ENCODE results near the gene DZIP1.

The DZIP1 gene

DNA sequence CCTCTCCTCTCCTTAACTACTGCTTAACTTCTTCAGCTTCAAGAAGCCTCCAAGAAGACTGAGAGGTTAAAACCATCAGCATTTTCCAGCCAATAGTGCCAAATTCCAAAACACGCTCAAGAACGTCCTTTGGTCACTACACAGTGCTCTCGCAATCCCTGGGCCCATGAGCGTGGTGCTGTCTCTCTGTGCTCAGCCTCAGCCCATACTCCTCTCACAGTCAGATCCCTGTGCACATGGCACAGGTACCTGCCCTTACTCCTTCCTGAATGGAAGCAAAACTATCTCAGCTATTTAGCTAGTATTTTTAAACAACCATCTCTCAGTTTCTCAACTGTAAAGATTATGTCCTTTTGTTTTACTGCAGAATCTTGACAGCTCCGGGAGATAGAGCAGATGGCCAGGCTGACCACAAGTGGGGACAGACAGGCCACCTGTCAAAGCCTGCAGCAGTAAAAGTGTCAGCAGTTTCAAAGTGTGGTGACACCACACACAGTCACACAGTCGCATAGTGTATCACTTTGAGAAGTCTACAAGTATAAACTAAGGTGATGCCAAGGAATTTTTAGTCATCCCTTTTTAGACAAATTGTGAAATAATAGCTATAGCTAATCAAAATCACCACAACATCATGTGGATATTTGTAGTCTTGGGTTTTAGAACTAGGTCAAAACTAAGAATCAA is 35.7 kb downstream of the DZIP1 start:
- no peak for TF ChIP-seq SIN3A (IDR thresholded peaks at IDR 0.05; ENCODE audit: borderline replicate concordance, insufficient read depth, low read length)
- TF ChIP-seq, protein P1, sequence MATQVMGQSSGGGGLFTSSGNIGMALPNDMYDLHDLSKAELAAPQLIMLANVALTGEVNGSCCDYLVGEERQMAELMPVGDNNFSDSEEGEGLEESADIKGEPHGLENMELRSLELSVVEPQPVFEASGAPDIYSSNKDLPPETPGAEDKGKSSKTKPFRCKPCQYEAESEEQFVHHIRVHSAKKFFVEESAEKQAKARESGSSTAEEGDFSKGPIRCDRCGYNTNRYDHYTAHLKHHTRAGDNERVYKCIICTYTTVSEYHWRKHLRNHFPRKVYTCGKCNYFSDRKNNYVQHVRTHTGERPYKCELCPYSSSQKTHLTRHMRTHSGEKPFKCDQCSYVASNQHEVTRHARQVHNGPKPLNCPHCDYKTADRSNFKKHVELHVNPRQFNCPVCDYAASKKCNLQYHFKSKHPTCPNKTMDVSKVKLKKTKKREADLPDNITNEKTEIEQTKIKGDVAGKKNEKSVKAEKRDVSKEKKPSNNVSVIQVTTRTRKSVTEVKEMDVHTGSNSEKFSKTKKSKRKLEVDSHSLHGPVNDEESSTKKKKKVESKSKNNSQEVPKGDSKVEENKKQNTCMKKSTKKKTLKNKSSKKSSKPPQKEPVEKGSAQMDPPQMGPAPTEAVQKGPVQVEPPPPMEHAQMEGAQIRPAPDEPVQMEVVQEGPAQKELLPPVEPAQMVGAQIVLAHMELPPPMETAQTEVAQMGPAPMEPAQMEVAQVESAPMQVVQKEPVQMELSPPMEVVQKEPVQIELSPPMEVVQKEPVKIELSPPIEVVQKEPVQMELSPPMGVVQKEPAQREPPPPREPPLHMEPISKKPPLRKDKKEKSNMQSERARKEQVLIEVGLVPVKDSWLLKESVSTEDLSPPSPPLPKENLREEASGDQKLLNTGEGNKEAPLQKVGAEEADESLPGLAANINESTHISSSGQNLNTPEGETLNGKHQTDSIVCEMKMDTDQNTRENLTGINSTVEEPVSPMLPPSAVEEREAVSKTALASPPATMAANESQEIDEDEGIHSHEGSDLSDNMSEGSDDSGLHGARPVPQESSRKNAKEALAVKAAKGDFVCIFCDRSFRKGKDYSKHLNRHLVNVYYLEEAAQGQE (IDR thresholded peaks at IDR 0.05; ENCODE audit: insufficient read depth in 1 of 2, low read depth in 2 of 2, low read length in 2 of 2): no peak
- TF ChIP-seq POLR2AphosphoS5 (IDR thresholded peaks at IDR 0.05; ENCODE audit: low read depth, low read length): no peak
- TF ChIP-seq TAF1 (IDR thresholded peaks at IDR 0.05; ENCODE audit: borderline replicate concordance, insufficient read depth, low read length): no peak
- TF ChIP-seq FOXP2 (optimal IDR thresholded peaks at IDR 0.05; ENCODE audit: borderline replicate concordance, extremely low read depth, extremely low read length, insufficient read depth): no peak

DNA sequence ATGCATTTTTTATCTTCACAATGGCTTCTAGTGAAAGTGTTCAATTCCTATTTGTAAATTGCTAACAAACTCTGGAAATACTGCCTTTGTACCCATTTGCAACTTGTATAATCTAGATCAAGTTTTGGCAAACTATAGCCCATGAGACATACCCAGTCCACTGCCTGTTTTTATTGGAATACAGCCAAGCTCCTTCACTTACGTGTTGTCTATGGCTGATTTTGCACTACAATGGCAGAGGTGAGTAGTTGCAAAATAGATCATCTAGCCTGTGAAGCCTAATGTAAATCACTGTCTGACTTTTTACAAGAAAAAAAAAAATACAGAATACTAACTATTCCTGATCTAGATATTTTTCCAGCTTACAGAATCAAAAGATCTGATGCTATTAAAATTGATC is 37.1 kb downstream of the DZIP1 start:
- no peak for TF ChIP-seq TAF1 (IDR thresholded peaks at IDR 0.05; ENCODE audit: borderline replicate concordance, insufficient read depth, low read length)
- no peak for TF ChIP-seq FOXP2 (optimal IDR thresholded peaks at IDR 0.05; ENCODE audit: borderline replicate concordance, extremely low read depth, extremely low read length, insufficient read depth)
- TF ChIP-seq SIN3A (IDR thresholded peaks at IDR 0.05; ENCODE audit: borderline replicate concordance, insufficient read depth, low read length): no peak
- TF ChIP-seq, protein P1 (IDR thresholded peaks at IDR 0.05; ENCODE audit: insufficient read depth in 1 of 2, low read depth in 2 of 2, low read length in 2 of 2): no peak
- TF ChIP-seq POLR2AphosphoS5 (IDR thresholded peaks at IDR 0.05; ENCODE audit: low read depth, low read length): no peak

DNA sequence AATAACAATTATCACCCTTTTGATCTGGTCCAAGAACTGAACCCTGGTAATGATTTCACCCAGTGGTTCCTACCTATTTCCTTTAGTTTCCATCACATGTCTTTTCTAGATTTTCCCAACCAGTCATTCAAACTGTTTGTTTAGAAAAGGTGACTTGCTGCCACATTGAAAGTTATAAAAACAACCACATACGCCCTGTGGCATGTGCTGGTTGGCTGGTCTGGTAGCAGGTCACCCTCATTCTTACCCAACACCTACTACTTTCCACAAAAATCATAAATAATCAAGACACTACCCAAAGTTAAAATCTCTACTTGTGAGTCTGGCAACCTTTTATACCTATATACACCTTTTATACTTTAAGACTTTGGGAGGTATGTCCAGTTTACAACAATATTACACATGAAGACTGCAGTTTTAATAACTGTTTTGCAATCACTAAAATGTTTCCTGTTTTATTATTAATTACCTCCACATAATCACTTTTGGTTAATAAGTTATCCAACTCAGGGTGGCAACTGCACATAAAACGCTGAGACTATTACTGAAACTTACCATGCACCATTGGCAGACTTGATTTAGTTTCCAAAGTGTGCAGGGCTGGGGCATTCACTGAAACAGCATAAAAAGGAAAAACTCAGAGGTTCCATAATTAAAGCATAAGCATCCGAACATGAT is 38.9 kb downstream of the DZIP1 start:
- TF ChIP-seq, protein P1 (IDR thresholded peaks at IDR 0.05; ENCODE audit: insufficient read depth in 1 of 2, low read depth in 2 of 2, low read length in 2 of 2): no peak

DNA sequence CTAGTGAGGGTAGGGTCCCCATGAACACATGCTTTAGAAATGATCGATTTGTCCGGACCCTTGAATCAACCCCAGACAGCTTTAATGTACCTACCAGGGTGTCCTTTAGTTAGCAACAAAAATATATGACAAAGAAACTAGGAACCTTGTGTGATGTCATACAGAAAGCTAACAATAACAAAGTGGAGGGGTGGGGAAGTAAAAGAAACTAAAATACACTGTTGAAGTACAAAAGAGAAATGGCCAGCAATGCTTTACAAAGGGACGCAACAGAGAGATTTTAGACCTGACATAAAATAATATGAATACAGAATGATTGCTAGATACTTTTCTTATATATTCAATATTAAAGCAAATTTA is 40.0 kb downstream of the DZIP1 start:
- no peak for TF ChIP-seq SIN3A (IDR thresholded peaks at IDR 0.05; ENCODE audit: borderline replicate concordance, insufficient read depth, low read length)
- TF ChIP-seq TAF1 (IDR thresholded peaks at IDR 0.05; ENCODE audit: borderline replicate concordance, insufficient read depth, low read length): no peak
- TF ChIP-seq FOXP2 (optimal IDR thresholded peaks at IDR 0.05; ENCODE audit: borderline replicate concordance, extremely low read depth, extremely low read length, insufficient read depth): no peak
- TF ChIP-seq, protein P1 (IDR thresholded peaks at IDR 0.05; ENCODE audit: insufficient read depth in 1 of 2, low read depth in 2 of 2, low read length in 2 of 2): no peak
- no peak for TF ChIP-seq POLR2AphosphoS5 (IDR thresholded peaks at IDR 0.05; ENCODE audit: low read depth, low read length)

All from PFSK-1 (cell line).